NCI-H526 (cell line): ENCODE measurements around the gene PPP1R37.
"Not testable (repeated sequence)": the region's sequence is repeated elsewhere in the genome, so short reads cannot be mapped to it uniquely, and the experiment has no call there.

Source experiments
- DNase-seq, 2 experiments: peaks; one replicate each; lab custom pipeline; 2025; lab: John Stamatoyannopoulos, UW

The PPP1R37 gene

GRCh38 chr19:45115809-45116615 is 23.0 kb downstream of the PPP1R37 start:
- peak; percentile 70 to 81 for DNase-seq

- DNase-seq, result peak; percentile 20 to 52
Observed at GRCh38 chr19:45117167-45117594, 24.2 kb downstream of the PPP1R37 start.

- peak in 1 of 2 experiments; percentile 41 for DNase-seq
Observed at GRCh38 chr19:45117671-45118070, 24.7 kb downstream of the PPP1R37 start.

- DNase-seq, result no peak
Observed at GRCh38 chr19:45118106-45118505, 25.1 kb downstream of the PPP1R37 start.

GRCh38 chr19:45118591-45119355 is 25.8 kb downstream of the PPP1R37 start:
- DNase-seq, result not testable (repeated sequence)

- DNase-seq, result no peak
Observed at GRCh38 chr19:45119582-45119981, 26.6 kb downstream of the PPP1R37 start.

- DNase-seq, result no peak
Observed at GRCh38 chr19:45121827-45122345, 28.9 kb downstream of the PPP1R37 start.

GRCh38 chr19:45122832-45123231 is 29.9 kb downstream of the PPP1R37 start:
- no peak for DNase-seq

GRCh38 chr19:45123440-45123850 is 30.5 kb downstream of the PPP1R37 start:
- DNase-seq, result peak in 1 of 2 experiments; percentile 49

- no peak for DNase-seq
Observed at GRCh38 chr19:45124021-45124420, 31.0 kb downstream of the PPP1R37 start.

- no peak for DNase-seq
Observed at GRCh38 chr19:45125360-45125759, 32.4 kb downstream of the PPP1R37 start.

- DNase-seq, result peak; percentile 54 to 75
Observed at GRCh38 chr19:45125975-45126493, 33.1 kb downstream of the PPP1R37 start.

GRCh38 chr19:45126654-45127053 is 33.7 kb downstream of the PPP1R37 start:
- no peak for DNase-seq

GRCh38 chr19:45128146-45128545 is 35.2 kb downstream of the PPP1R37 start:
- DNase-seq, result peak in 1 of 2 experiments; percentile 24

GRCh38 chr19:45128806-45129205 is 35.8 kb downstream of the PPP1R37 start:
- no peak for DNase-seq

- DNase-seq, result no peak
Observed at GRCh38 chr19:45130236-45130635, 37.3 kb downstream of the PPP1R37 start.

- peak; percentile 92 to 95 for DNase-seq
Observed at GRCh38 chr19:45130888-45131615, 38.1 kb downstream of the PPP1R37 start.

GRCh38 chr19:45133661-45134060 is 40.7 kb downstream of the PPP1R37 start:
- DNase-seq, result no peak

GRCh38 chr19:45135176-45135885 is 42.4 kb downstream of the PPP1R37 start:
- no peak for DNase-seq

GRCh38 chr19:45136507-45137178 is 43.7 kb downstream of the PPP1R37 start:
- DNase-seq, result no peak
